HG03039 (cell line): ENCODE data around the gene ABT1.

ENCODE experiments used
- ATAC-seq: cut with Tn5 transposase; IDR thresholded peaks from one replicate; pipeline ENCODE4 v1.9.1; 2021; ENCODE audit warnings: mild to moderate bottlenecking, moderate library complexity; ENCODE audit not compliant: unreplicated experiment

The ABT1 gene

GRCh38 chr6:26571592-26572296 lies 25.0 kb upstream of the ABT1 start:
- no peak for ATAC-seq

- no peak for ATAC-seq
Observed at GRCh38 chr6:26575494-26575939, 21.2 kb upstream of the ABT1 start.

- ATAC-seq = no peak
Observed at GRCh38 chr6:26576407-26576843, 20.3 kb upstream of the ABT1 start.

- no peak for ATAC-seq
Observed at GRCh38 chr6:26576929-26577719, 19.6 kb upstream of the ABT1 start.

- ATAC-seq = no peak
Observed at GRCh38 chr6:26577720-26578072, 19.1 kb upstream of the ABT1 start.

- ATAC-seq = no peak
Observed at GRCh38 chr6:26578279-26578678, 18.5 kb upstream of the ABT1 start.

- ATAC-seq = no peak
Observed at GRCh38 chr6:26578741-26579140, 18.0 kb upstream of the ABT1 start.

GRCh38 chr6:26581164-26581915 lies 15.4 kb upstream of the ABT1 start:
- ATAC-seq = no peak

GRCh38 chr6:26588965-26589364 lies 7.8 kb upstream of the ABT1 start:
- ATAC-seq = no peak

- ATAC-seq = no peak
Observed at GRCh38 chr6:26592649-26593048, 4.1 kb upstream of the ABT1 start.

- ATAC-seq = no peak
Observed at GRCh38 chr6:26593278-26594130, 3.2 kb upstream of the ABT1 start.

GRCh38 chr6:26594131-26594498 lies 2.6 kb upstream of the ABT1 start:
- no peak for ATAC-seq

- no peak for ATAC-seq
Observed at GRCh38 chr6:26594730-26595632, 1.8 kb upstream of the ABT1 start.

- peak; percentile 47 for ATAC-seq
Observed at GRCh38 chr6:26595669-26596269, 984 bp upstream of the ABT1 start.

GRCh38 chr6:26597389-26597766 lies 625 bp downstream of the ABT1 start:
- no peak for ATAC-seq

GRCh38 chr6:26597821-26598220 lies 1.1 kb downstream of the ABT1 start:
- ATAC-seq = no peak

GRCh38 chr6:26598267-26598666 lies 1.5 kb downstream of the ABT1 start:
- ATAC-seq = no peak

GRCh38 chr6:26599134-26599533 lies 2.4 kb downstream of the ABT1 start:
- ATAC-seq = no peak

- no peak for ATAC-seq
Observed at GRCh38 chr6:26599591-26599990, 2.8 kb downstream of the ABT1 start.
